Astrocyte (in vitro differentiated cells and primary cell): Measurements from ENCODE around the gene ATG13. TPM values are rescaled to one million over a fixed set of nuclear protein-coding genes. Genes with fewer than 3 reads are reported as not detected.
A peak's percentile ranks its signal among the peaks of the same experiment; 100 is the strongest.
"Not testable (repeated sequence)": the region's sequence is repeated elsewhere in the genome, so short reads cannot be mapped to it uniquely, and the experiment has no call there.

Source experiments
- DNase-seq: peaks from one replicate; pipeline ENCODE4 v3.0.0-alpha.2; 2010; ENCODE audit warnings: low read depth
- FAIRE-seq: peaks from 2 replicates; lab custom pipeline; 2011; peaks lifted over from hg19 to GRCh38; lab: Jason Lieb, UNC
- H2AFZ ChIP-seq: 2 replicates; pipeline ENCODE4 v1.6.0; 2012; ENCODE audit warnings: low read depth, low read length, inconsistent platforms
- H3K27ac ChIP-seq: 2 replicates; pipeline ENCODE4 v1.5.1; 2011; ENCODE audit warnings: low read depth, low read length, inconsistent platforms
- H3K27me3 ChIP-seq: 2 replicates; pipeline ENCODE4 v1.6.0; 2011; ENCODE audit warnings: low read length, inconsistent platforms; ENCODE audit not compliant: insufficient read depth
- H3K36me3 ChIP-seq: 2 replicates; pipeline ENCODE4 v1.5.1; 2011; ENCODE audit warnings: low read length, inconsistent platforms; ENCODE audit not compliant: insufficient read depth
- H3K4me1 ChIP-seq: 2 replicates; pipeline ENCODE4 v1.5.1; 2011; ENCODE audit warnings: low read length, inconsistent platforms; ENCODE audit not compliant: insufficient read depth
- H3K4me2 ChIP-seq: 2 replicates; pipeline ENCODE4 v1.6.0; 2012; ENCODE audit warnings: low read length, inconsistent platforms
- H3K4me3 ChIP-seq: 2 replicates; pipeline ENCODE4 v1.5.1; 2011; ENCODE audit warnings: low read depth, mild to moderate bottlenecking, low read length, inconsistent platforms; ENCODE audit not compliant: insufficient read depth
- H3K79me2 ChIP-seq: 2 replicates; pipeline ENCODE4 v1.6.0; 2012; ENCODE audit warnings: mild to moderate bottlenecking, low read length, inconsistent platforms; ENCODE audit not compliant: insufficient read depth
- H3K9ac ChIP-seq: 2 replicates; pipeline ENCODE4 v1.6.0; 2012; ENCODE audit warnings: mild to moderate bottlenecking, low read length, inconsistent platforms
- H3K9me3 ChIP-seq: 2 replicates; pipeline ENCODE4 v1.5.1; 2012; ENCODE audit warnings: low read depth, mild to moderate bottlenecking, low read length, inconsistent platforms; ENCODE audit not compliant: insufficient read depth
- H4K20me1 ChIP-seq: 2 replicates; pipeline ENCODE4 v1.6.0; 2012; ENCODE audit warnings: low read length, inconsistent platforms; ENCODE audit not compliant: insufficient read depth
- H3K27ac Mint-ChIP-seq: one replicate; pipeline ENCODE4 v1.8.0; 2021; ENCODE audit warnings: mild to moderate bottlenecking, mixed read lengths; ENCODE audit not compliant: unreplicated experiment
- H3K27me3 Mint-ChIP-seq: one replicate; pipeline ENCODE4 v1.8.0; 2021; ENCODE audit warnings: low read depth, mixed read lengths; ENCODE audit not compliant: unreplicated experiment
- H3K36me3 Mint-ChIP-seq: one replicate; pipeline ENCODE4 v1.8.0; 2021; ENCODE audit warnings: low read depth, mixed read lengths; ENCODE audit not compliant: unreplicated experiment
- H3K4me1 Mint-ChIP-seq: one replicate; pipeline ENCODE4 v1.8.0; 2021; ENCODE audit warnings: low read depth, mixed read lengths; ENCODE audit not compliant: unreplicated experiment
- H3K4me3 Mint-ChIP-seq: one replicate; pipeline ENCODE4 v1.8.0; 2021; ENCODE audit warnings: mild to moderate bottlenecking, moderate library complexity, mixed read lengths; ENCODE audit not compliant: unreplicated experiment
- H3K9me3 Mint-ChIP-seq: one replicate; pipeline ENCODE4 v1.8.0; 2021; ENCODE audit warnings: mild to moderate bottlenecking, mixed read lengths; ENCODE audit not compliant: unreplicated experiment
- EZH2 ChIP-seq: IDR thresholded peaks from 2 replicates; pipeline ENCODE4 v1.6.1; 2012; ENCODE audit warnings: mild to moderate bottlenecking, low read length, inconsistent platforms; ENCODE audit not compliant: insufficient read depth
- total RNA-seq: library from RNA; stranded (reverse); gene quantifications from 2 replicates; pipeline ENCODE4 v1.2.1, GENCODE V29; 2021
- TF ChIP-seq, protein P1 (sequence below): IDR thresholded peaks from 2 replicates; pipeline ENCODE4 v1.5.1; 2011; ENCODE audit warnings: low read depth, mild to moderate bottlenecking, inconsistent platforms, low read length, moderate library complexity; ENCODE audit not compliant: insufficient read depth

The ATG13 gene
- total RNA-seq, 1 donor from 2014 or later, result 116 TPM

DNA sequence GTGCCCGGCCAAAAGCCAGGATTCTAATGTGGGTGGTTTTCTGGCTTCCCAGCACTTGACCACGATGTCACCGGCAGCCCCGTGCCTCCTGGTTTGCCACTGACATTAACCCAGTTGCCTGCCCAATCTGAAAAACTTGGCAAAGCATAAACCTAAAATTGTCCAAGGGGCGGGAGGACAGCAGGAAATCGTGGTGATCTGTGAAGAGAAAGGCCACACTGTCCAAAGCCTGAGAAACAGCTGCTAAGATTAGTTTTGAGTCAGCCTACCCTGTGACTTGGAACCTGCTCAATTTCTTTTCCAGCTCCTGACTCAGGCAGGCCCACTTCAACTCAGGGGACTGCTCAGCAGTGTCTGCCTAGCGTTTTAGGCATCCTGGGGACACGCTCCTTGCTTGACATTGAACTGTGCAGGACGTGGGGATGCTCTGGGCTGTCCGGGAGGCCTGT, 93.5 kb downstream of the ATG13 start:
- H3K27me3 ChIP-seq, result no peaks in the 10 kb centered on the region
- Mint-ChIP-seq H3K9me3 (no peaks in the 10 kb centered on the region), H3K27ac (peak overlapping the region; percentile 81), H3K4me3 (peak overlapping the region; percentile 28), H3K27me3 (no peaks in the 10 kb centered on the region), H3K36me3 (peaks cover 9% of the 10 kb centered on the region), H3K4me1 (peaks cover 20% of the 10 kb centered on the region)
- no peaks in the 10 kb centered on the region for H3K9me3 ChIP-seq
- peak overlapping the region; percentile 46 for H3K4me2 ChIP-seq
- peaks cover 27% of the 10 kb centered on the region for H3K4me1 ChIP-seq
- DNase-seq (peak; percentile 97), FAIRE-seq (peak; percentile 39)
- H3K36me3 ChIP-seq, result peaks cover 12% of the 10 kb centered on the region
- peaks cover 12% of the 10 kb centered on the region for H4K20me1 ChIP-seq
- peak overlapping the region; percentile 36 for H2AFZ ChIP-seq
- TF ChIP-seq, protein P1, sequence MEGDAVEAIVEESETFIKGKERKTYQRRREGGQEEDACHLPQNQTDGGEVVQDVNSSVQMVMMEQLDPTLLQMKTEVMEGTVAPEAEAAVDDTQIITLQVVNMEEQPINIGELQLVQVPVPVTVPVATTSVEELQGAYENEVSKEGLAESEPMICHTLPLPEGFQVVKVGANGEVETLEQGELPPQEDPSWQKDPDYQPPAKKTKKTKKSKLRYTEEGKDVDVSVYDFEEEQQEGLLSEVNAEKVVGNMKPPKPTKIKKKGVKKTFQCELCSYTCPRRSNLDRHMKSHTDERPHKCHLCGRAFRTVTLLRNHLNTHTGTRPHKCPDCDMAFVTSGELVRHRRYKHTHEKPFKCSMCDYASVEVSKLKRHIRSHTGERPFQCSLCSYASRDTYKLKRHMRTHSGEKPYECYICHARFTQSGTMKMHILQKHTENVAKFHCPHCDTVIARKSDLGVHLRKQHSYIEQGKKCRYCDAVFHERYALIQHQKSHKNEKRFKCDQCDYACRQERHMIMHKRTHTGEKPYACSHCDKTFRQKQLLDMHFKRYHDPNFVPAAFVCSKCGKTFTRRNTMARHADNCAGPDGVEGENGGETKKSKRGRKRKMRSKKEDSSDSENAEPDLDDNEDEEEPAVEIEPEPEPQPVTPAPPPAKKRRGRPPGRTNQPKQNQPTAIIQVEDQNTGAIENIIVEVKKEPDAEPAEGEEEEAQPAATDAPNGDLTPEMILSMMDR, result no peak
- no peak for TF ChIP-seq EZH2
- peak overlapping the region; percentile 94 for H3K27ac ChIP-seq
- peaks cover 15% of the 10 kb centered on the region for H3K79me2 ChIP-seq
- no peak overlapping the region for H3K4me3 ChIP-seq
- peak overlapping the region; percentile 78 for H3K9ac ChIP-seq

DNA sequence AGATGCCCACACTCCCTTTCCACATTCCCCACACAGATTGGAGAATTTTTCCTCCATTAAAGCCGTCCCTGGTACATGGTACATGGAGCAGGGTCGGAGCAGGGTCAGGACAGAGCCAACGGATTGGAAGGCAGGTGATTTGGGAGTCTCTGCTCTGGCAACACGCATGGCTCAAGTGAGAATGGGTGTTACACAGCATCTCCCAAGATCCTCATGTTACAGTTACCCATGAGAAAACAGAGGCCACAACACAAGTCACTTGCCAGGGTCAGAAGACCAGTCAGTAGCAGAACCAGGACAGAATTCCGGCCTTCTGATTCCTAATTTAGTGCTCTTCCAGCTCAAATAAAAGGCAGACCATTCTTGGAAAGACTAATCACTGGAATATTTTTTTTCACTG, 94.0 kb downstream of the ATG13 start:
- no peaks in the 10 kb centered on the region for H3K9me3 ChIP-seq
- peak; percentile 48 for DNase-seq
- Mint-ChIP-seq H3K4me1 (peaks cover 22% of the 10 kb centered on the region), H3K36me3 (peaks cover 6% of the 10 kb centered on the region), H3K9me3 (no peaks in the 10 kb centered on the region), H3K27me3 (no peaks in the 10 kb centered on the region), H3K4me3 (peak overlapping the region; percentile 28), H3K27ac (peak overlapping the region; percentile 81)
- H3K4me2 ChIP-seq, result peak overlapping the region; percentile 46
- peaks cover 13% of the 10 kb centered on the region for H3K79me2 ChIP-seq
- TF ChIP-seq, protein P1, result no peak
- TF ChIP-seq EZH2, result no peak
- peak overlapping the region; percentile 94 for H3K27ac ChIP-seq
- peaks cover 27% of the 10 kb centered on the region for H3K4me1 ChIP-seq
- H3K4me3 ChIP-seq, result no peak overlapping the region
- H2AFZ ChIP-seq, result peak overlapping the region; percentile 36
- peaks cover 9% of the 10 kb centered on the region for H4K20me1 ChIP-seq
- FAIRE-seq, result no peak
- H3K36me3 ChIP-seq, result peaks cover 10% of the 10 kb centered on the region
- peak overlapping the region; percentile 78 for H3K9ac ChIP-seq
- no peaks in the 10 kb centered on the region for H3K27me3 ChIP-seq

- Mint-ChIP-seq H3K9me3 (no peaks in the 10 kb centered on the region), H3K4me1 (peaks cover 22% of the 10 kb centered on the region), H3K27ac (no peak overlapping the region), H3K27me3 (no peaks in the 10 kb centered on the region), H3K36me3 (peaks cover 3% of the 10 kb centered on the region), H3K4me3 (no peak overlapping the region)
- no peak for DNase-seq
- peaks cover 28% of the 10 kb centered on the region for H3K4me1 ChIP-seq
- H3K27ac ChIP-seq, result no peak overlapping the region
- H2AFZ ChIP-seq, result no peak overlapping the region
- H4K20me1 ChIP-seq, result no peaks in the 10 kb centered on the region
- H3K79me2 ChIP-seq, result no peaks in the 10 kb centered on the region
- no peak for FAIRE-seq
- H3K27me3 ChIP-seq, result no peaks in the 10 kb centered on the region
- no peak overlapping the region for H3K9ac ChIP-seq
- H3K9me3 ChIP-seq, result no peaks in the 10 kb centered on the region
- TF ChIP-seq, protein P1, result no peak
- TF ChIP-seq EZH2, result no peak
- H3K36me3 ChIP-seq, result peaks cover 3% of the 10 kb centered on the region
- no peak overlapping the region for H3K4me3 ChIP-seq
- H3K4me2 ChIP-seq, result no peak overlapping the region
Measured at GRCh38 chr11:46712874-46713576, 95.7 kb downstream of the ATG13 start.

DNA sequence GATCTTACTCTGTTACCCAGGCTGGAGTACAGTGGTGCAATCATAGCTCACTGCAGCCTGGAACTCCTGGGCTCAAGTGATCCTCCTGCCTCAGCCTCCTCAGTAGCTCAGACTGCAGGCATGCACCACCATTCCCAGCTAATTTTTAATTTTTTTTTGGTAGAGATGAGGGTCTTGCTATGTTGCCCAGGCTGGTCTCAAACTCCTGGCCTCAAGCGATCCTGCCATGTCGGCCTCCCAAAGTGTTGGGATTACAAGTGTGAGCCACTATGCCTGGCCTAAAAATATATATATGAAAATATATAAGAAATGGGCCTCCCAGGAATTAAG, 100.4 kb downstream of the ATG13 start:
- H3K79me2 ChIP-seq, H3K27ac Mint-ChIP-seq, H2AFZ ChIP-seq, H3K27me3 ChIP-seq, H3K4me1 Mint-ChIP-seq, H3K4me2 ChIP-seq, H3K36me3 Mint-ChIP-seq, H3K4me3 ChIP-seq, H3K36me3 ChIP-seq, H4K20me1 ChIP-seq, H3K9me3 Mint-ChIP-seq, H3K4me3 Mint-ChIP-seq, H3K27me3 Mint-ChIP-seq, H3K27ac ChIP-seq, H3K9me3 ChIP-seq, FAIRE-seq, DNase-seq, H3K9ac ChIP-seq: not testable (repeated sequence)
- H3K4me1 ChIP-seq, result peaks cover 19% of the 10 kb centered on the region
